HepG2 (cell line): ENCODE results near the gene EIF6. TPM values are rescaled to one million over a fixed set of nuclear protein-coding genes. Genes with fewer than 3 reads are reported as not detected.

Experiments
- DR1 ChIP-seq: sonication (generic); formaldehyde crosslinking; IDR thresholded peaks from 2 replicates; pipeline ENCODE4 v1.8.0; 2021; ENCODE audit warnings: mild to moderate bottlenecking, missing genetic modification reagents, inconsistent platforms
- GABPA ChIP-seq, 2 experiments: IDR thresholded peaks; 2 replicates each; pipeline ENCODE4 v1.6.1; 2011 to 2016; ENCODE audit warnings: low read depth in 2 of 2, low read length in 1 of 2, missing biosample characterization in 1 of 2, missing genetic modification characterization in 1 of 2
- HNRNPL ChIP-seq: fragments of 200-400 bp; formaldehyde crosslinking; IDR thresholded peaks from 2 replicates; pipeline ENCODE4 v1.6.1; 2017; ENCODE audit warnings: mild to moderate bottlenecking, low read depth, low read length
- MIER3 ChIP-seq: IDR thresholded peaks from 2 replicates; pipeline ENCODE4 v1.6.1; 2016; ENCODE audit warnings: missing compliant biosample characterization, borderline replicate concordance
- STAT5B ChIP-seq: sonication (generic); formaldehyde crosslinking; IDR thresholded peaks from 2 replicates; pipeline ENCODE4 v1.4.0; 2020; ENCODE audit warnings: missing genetic modification reagents
- ZBTB3 ChIP-seq: sonication (generic); formaldehyde crosslinking; IDR thresholded peaks from 2 replicates; pipeline ENCODE4 v1.4.0; 2020; ENCODE audit warnings: low read depth, mild to moderate bottlenecking, moderate library complexity, missing genetic modification reagents, borderline replicate concordance
- ZNF749 ChIP-seq: sonication (generic); formaldehyde crosslinking; IDR thresholded peaks from 2 replicates; pipeline ENCODE4 v1.8.0; 2022; ENCODE audit warnings: mild to moderate bottlenecking, missing genetic modification reagents, moderate library complexity, borderline replicate concordance
- ZNF790 ChIP-seq: sonication (generic); formaldehyde crosslinking; IDR thresholded peaks from 2 replicates; pipeline ENCODE4 v1.8.0; 2022; ENCODE audit warnings: missing genetic modification reagents, mild to moderate bottlenecking, borderline replicate concordance
- ZSCAN22 ChIP-seq: sonication (generic); formaldehyde crosslinking; IDR thresholded peaks from 2 replicates; pipeline ENCODE4 v1.4.0; 2020; ENCODE audit warnings: mild to moderate bottlenecking, missing genetic modification reagents
- polyA plus RNA-seq, 8 experiments: library from polyadenylated mRNA; depleted of rRNA in 3 of 8; stranded (reverse) in 7 of 8; unstranded in 1 of 8; fragments of >200 nt; fragmentation: Illumina TruSeq in 4 of 8; extraction: Trizol in 4 of 8; gene quantifications; 2 replicates each; pipeline versions ENCODE4 v1.2.1 to v1.2.3, GENCODE V29; 2011 to 2016; ENCODE audit warnings: low read depth in 4 of 8, missing spikeins in 1 of 8, mixed read lengths in 1 of 8; ENCODE audit not compliant: insufficient read depth in 1 of 8
- total RNA-seq, 5 experiments: library from RNA; depleted of rRNA; stranded (reverse); fragments of >200 nt; fragmentation: Illumina TruSeq; extraction: Trizol; gene quantifications; 2 replicates each; pipeline ENCODE4 v1.2.3, GENCODE V29; 2016; ENCODE audit warnings: low read depth in 1 of 5
- TF ChIP-seq, protein P1 (sequence below): sonication (generic); formaldehyde crosslinking; IDR thresholded peaks from 2 replicates; pipeline ENCODE4 v1.4.0; 2020; ENCODE audit warnings: mild to moderate bottlenecking, missing genetic modification reagents
- TF ChIP-seq, protein P2 (sequence below): sonication (generic); formaldehyde crosslinking; conservative IDR thresholded peaks from 2 replicates; pipeline ENCODE4 v1.4.0; 2020; ENCODE audit warnings: missing genetic modification reagents
- TF ChIP-seq, protein P3 (sequence below): sonication (generic); formaldehyde crosslinking; IDR thresholded peaks from 2 replicates; pipeline ENCODE4 v1.8.1; 2023; ENCODE audit warnings: missing genetic modification reagents, mild to moderate bottlenecking, borderline replicate concordance
- TF ChIP-seq, protein P4 (sequence below): sonication (generic); formaldehyde crosslinking; IDR thresholded peaks from 2 replicates; pipeline ENCODE4 v1.9.0; 2021; ENCODE audit warnings: missing genetic modification reagents, borderline replicate concordance
- TF ChIP-seq, protein P5 (sequence below): sonication (generic); formaldehyde crosslinking; IDR thresholded peaks from 2 replicates; pipeline ENCODE4 v1.4.0; 2020; ENCODE audit warnings: mild to moderate bottlenecking, missing genetic modification reagents

Gene EIF6
- total and polyA plus RNA-seq, 2 of the 13 experiments (the other 11 are each of a cell fraction or from before 2014, with no cell fraction given): 462 to 466 TPM

DNA sequence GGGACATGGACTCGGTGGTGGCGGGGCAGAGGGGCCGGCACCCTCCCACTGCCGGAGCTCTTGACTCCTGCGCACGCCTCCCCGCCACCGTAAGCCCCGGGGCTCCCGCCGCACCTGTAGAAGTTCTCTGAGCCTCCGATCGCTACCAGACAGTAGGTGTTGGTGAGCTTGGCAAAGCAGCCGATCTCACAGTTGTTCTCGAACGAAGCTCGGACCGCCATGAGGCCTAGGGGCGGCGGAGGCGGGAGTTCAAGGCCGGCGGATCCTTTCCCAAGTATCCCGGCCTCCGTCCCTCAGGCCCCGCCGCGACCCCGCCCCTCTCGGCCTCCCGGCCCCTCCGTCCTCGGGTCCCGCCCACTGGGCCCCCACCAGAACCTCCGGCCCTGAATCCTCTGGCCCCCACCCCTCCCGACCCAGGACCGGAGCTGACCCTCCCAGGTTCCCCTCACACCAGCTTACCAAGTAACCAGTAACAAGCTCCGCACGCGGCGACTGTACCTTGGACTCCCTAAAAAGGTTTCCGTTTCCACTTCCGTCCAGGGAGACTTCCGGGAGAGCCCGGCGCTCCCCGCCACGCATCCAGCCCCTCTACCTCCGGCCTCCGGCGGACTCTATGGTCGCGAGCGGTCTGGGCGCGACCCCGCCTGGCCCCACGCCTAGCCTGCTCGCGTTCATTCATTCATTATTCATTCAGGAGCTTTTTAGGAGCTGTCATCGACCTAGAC lies at the start of gene EIF6 (continued):
- TF ChIP-seq, protein P1, sequence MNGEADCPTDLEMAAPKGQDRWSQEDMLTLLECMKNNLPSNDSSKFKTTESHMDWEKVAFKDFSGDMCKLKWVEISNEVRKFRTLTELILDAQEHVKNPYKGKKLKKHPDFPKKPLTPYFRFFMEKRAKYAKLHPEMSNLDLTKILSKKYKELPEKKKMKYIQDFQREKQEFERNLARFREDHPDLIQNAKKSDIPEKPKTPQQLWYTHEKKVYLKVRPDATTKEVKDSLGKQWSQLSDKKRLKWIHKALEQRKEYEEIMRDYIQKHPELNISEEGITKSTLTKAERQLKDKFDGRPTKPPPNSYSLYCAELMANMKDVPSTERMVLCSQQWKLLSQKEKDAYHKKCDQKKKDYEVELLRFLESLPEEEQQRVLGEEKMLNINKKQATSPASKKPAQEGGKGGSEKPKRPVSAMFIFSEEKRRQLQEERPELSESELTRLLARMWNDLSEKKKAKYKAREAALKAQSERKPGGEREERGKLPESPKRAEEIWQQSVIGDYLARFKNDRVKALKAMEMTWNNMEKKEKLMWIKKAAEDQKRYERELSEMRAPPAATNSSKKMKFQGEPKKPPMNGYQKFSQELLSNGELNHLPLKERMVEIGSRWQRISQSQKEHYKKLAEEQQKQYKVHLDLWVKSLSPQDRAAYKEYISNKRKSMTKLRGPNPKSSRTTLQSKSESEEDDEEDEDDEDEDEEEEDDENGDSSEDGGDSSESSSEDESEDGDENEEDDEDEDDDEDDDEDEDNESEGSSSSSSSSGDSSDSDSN (CRISPR knock-in tag): peak; percentile 97
- TF ChIP-seq GABPA (IDR thresholded peaks at IDR 0.05; ENCODE audit: low read depth, low read length) (peak; percentile 89), GABPA (CRISPR knock-in tag; IDR thresholded peaks at IDR 0.05; ENCODE audit: low read depth) (peak; percentile 98), STAT5B (CRISPR knock-in tag) (no peak), ZNF790 (CRISPR knock-in tag) (peak; percentile 39; the same call in 1 of the 2 replicates), DR1 (CRISPR knock-in tag) (peak; percentile 61; the same call in 1 of the 2 replicates), ZNF749 (CRISPR knock-in tag) (peak; percentile 56; the same call in 1 of the 2 replicates), HNRNPL (peak; percentile 79; the same call in 1 of the 2 replicates), ZSCAN22 (no peak), ZBTB3 (CRISPR knock-in tag) (no peak), MIER3 (CRISPR knock-in tag) (peak; percentile 20; the same call in 1 of the 2 replicates)
- TF ChIP-seq, protein P2, sequence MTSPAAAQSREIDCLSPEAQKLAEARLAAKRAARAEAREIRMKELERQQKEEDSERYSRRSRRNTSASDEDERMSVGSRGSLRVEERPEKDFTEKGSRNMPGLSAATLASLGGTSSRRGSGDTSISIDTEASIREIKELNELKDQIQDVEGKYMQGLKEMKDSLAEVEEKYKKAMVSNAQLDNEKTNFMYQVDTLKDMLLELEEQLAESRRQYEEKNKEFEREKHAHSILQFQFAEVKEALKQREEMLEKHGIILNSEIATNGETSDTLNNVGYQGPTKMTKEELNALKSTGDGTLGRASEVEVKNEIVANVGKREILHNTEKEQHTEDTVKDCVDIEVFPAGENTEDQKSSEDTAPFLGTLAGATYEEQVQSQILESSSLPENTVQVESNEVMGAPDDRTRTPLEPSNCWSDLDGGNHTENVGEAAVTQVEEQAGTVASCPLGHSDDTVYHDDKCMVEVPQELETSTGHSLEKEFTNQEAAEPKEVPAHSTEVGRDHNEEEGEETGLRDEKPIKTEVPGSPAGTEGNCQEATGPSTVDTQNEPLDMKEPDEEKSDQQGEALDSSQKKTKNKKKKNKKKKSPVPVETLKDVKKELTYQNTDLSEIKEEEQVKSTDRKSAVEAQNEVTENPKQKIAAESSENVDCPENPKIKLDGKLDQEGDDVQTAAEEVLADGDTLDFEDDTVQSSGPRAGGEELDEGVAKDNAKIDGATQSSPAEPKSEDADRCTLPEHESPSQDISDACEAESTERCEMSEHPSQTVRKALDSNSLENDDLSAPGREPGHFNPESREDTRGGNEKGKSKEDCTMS (CRISPR knock-in tag): no peak; the same call in 1 of the 2 replicates
- TF ChIP-seq, protein P3, sequence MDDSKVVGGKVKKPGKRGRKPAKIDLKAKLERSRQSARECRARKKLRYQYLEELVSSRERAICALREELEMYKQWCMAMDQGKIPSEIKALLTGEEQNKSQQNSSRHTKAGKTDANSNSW (CRISPR knock-in tag): peak; percentile 90; the same call in 1 of the 2 replicates
- TF ChIP-seq, protein P4, sequence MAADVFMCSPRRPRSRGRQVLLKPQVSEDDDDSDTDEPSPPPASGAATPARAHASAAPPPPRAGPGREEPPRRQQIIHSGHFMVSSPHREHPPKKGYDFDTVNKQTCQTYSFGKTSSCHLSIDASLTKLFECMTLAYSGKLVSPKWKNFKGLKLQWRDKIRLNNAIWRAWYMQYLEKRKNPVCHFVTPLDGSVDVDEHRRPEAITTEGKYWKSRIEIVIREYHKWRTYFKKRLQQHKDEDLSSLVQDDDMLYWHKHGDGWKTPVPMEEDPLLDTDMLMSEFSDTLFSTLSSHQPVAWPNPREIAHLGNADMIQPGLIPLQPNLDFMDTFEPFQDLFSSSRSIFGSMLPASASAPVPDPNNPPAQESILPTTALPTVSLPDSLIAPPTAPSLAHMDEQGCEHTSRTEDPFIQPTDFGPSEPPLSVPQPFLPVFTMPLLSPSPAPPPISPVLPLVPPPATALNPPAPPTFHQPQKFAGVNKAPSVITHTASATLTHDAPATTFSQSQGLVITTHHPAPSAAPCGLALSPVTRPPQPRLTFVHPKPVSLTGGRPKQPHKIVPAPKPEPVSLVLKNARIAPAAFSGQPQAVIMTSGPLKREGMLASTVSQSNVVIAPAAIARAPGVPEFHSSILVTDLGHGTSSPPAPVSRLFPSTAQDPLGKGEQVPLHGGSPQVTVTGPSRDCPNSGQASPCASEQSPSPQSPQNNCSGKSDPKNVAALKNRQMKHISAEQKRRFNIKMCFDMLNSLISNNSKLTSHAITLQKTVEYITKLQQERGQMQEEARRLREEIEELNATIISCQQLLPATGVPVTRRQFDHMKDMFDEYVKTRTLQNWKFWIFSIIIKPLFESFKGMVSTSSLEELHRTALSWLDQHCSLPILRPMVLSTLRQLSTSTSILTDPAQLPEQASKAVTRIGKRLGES (CRISPR knock-in tag): no peak
- TF ChIP-seq, protein P5, sequence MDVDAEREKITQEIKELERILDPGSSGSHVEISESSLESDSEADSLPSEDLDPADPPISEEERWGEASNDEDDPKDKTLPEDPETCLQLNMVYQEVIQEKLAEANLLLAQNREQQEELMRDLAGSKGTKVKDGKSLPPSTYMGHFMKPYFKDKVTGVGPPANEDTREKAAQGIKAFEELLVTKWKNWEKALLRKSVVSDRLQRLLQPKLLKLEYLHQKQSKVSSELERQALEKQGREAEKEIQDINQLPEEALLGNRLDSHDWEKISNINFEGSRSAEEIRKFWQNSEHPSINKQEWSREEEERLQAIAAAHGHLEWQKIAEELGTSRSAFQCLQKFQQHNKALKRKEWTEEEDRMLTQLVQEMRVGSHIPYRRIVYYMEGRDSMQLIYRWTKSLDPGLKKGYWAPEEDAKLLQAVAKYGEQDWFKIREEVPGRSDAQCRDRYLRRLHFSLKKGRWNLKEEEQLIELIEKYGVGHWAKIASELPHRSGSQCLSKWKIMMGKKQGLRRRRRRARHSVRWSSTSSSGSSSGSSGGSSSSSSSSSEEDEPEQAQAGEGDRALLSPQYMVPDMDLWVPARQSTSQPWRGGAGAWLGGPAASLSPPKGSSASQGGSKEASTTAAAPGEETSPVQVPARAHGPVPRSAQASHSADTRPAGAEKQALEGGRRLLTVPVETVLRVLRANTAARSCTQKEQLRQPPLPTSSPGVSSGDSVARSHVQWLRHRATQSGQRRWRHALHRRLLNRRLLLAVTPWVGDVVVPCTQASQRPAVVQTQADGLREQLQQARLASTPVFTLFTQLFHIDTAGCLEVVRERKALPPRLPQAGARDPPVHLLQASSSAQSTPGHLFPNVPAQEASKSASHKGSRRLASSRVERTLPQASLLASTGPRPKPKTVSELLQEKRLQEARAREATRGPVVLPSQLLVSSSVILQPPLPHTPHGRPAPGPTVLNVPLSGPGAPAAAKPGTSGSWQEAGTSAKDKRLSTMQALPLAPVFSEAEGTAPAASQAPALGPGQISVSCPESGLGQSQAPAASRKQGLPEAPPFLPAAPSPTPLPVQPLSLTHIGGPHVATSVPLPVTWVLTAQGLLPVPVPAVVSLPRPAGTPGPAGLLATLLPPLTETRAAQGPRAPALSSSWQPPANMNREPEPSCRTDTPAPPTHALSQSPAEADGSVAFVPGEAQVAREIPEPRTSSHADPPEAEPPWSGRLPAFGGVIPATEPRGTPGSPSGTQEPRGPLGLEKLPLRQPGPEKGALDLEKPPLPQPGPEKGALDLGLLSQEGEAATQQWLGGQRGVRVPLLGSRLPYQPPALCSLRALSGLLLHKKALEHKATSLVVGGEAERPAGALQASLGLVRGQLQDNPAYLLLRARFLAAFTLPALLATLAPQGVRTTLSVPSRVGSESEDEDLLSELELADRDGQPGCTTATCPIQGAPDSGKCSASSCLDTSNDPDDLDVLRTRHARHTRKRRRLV (CRISPR knock-in tag): peak; percentile 96
